HG03139 (cell line): ENCODE measurements around the gene TTC7B.
"Not testable (repeated sequence)": the region's sequence is repeated elsewhere in the genome, so short reads cannot be mapped to it uniquely, and the experiment has no call there.

Experiments
- ATAC-seq: cut with Tn5 transposase; IDR thresholded peaks from one replicate; pipeline ENCODE4 v1.9.1; 2021; ENCODE audit not compliant: unreplicated experiment

TTC7B gene

DNA sequence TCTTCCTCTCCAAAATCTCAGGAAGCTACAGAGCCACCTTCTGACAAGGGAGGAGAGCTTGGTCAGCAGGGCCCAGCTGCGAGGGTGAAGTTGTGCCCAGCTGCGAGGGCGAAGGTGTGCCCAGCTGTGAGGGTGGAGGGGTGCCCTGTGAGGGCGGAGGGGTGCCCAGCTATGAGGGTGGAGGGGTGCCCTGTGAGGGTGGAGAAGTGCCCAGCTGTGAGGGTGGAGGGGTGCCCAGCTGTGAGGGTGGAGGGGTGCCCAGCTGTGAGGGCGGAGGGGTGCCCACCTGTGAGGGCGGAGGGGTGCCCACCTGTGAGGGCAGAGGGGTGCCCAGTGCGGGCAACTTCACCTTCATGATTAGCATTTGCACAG is 20.4 kb upstream of the TTC7B start:
- ATAC-seq = no peak

DNA sequence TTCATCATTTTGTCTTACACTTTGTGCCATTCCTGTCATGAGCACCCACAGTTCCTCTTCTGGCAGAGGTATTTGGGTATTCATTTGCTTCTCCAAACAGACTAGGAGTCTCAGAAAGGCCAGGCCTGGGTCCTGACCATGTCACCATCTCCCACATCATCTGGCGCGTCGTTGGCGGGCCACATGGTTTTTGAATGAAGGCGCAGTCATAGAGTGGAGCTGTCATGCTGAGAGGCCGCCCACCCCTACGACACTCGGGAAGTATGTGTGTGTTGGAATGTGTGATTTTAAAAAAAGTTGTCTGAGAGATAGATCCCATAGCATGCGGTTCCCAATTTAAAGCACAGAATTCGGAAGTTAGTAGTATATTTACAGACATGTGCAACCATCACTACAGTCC is 15.6 kb upstream of the TTC7B start:
- no peak for ATAC-seq

GRCh38 chr14:90830931-90831701 is 14.9 kb upstream of the TTC7B start:
- ATAC-seq = no peak

GRCh38 chr14:90829677-90830076 is 13.4 kb upstream of the TTC7B start:
- no peak for ATAC-seq

DNA sequence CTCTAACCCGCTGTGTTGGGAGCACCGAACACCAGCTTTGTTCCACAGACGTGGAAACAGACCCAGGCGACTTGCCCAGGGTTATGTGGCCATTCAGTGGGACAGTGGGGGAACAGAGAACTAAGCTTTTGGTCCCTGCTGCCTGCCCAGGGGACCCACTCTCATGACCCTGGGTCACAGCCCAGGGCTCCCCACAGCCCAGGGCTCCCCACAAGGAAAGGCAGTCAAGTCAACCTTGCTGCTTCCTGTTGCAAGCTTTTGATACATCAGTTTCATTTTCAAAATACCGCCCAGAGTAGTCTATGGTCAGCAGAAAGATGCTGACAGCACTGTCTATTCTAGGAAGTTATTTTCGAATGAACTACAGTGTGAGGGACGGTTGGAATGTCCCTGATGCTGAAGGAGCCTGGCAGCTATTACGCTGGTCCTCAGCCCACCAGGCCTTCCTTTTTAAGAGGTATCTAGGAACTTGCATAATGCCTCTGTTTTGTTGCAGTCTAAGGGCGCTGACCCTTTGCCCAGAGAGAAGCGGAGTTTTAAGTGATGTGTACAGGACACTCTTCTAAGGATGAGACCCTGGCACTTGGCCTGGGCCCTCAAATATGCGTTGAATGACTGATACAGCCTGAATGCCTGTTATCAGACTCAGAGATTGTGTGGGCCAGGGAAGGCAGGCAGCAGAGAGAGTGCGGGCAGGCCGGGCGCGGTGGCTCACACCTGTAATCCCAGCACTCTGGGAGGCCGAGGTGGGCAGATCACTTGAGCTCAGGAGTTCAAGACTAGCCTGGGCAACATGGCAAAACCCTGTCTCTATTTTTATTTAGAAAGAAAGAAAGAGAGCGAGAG is 12.6 kb upstream of the TTC7B start:
- peak; percentile 43 for ATAC-seq

DNA sequence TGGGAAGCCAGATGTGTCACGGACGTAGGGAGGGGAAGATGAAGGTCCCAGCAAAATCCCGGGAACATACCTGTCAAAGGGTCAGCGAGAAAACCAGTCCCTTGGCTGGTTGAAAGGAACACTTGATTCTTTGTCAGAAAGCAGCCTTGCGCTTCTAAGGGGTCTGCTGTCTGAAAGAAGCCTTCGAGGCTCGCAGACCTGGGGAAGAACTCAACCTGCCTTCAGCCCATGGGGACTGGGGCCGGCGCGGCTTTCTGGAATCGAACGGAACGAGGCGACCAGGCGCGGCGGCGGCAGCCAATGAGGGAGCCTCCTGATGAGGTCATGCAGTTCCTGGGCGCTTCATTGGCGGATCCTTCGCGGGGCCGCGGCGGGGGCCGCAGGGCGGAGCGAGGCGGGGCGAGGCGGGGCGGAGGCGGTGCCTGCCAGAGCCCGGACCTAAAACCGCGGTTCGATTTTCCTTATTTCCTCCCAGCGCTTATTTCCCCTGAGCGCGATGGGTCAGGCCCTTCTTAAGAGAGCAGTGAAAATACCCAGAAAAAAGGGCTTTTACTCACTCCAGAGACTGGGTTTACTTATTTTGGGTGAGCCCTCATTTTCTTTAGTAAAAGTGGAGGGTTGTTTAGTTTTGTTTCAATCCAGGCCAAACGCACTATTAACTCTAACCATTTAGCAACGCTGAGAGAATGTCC is 11.8 kb upstream of the TTC7B start:
- ATAC-seq = peak; percentile 97

- ATAC-seq = not testable (repeated sequence)
Measured at GRCh38 chr14:90823542-90823941, 7.3 kb upstream of the TTC7B start.

- ATAC-seq = no peak
Measured at GRCh38 chr14:90820958-90821357, 4.7 kb upstream of the TTC7B start.

DNA sequence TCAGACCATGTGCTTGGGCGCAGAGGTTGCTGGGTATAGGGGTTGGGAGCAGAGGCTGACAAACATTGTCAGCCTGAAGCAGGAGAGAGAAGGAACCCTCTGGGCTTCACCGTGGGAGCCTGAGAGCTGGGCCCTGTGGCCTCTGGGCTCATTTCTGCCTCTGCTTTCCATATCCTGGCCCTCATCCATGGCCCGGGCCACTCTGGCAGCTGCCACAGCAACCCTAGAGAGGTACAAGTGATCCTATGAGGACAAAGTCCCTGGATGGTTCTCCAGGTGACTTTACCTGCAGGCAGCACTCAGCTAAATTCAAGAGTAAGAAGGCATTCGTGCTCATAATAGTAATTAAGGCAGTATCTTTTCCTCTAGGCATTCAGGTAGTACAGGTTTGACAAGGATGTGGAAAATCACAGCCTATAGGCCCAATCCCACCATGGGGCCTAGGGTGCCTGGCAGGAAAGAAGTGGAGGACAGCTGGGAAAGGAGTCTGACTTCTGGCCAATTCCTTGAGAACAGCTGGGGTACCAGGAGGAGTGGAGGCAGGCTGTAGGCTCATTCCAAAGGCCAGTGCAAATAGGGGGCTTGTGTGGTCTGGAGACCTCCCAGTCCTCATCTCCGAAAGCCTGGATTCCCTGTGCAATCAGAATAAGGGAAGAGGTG is 3.6 kb upstream of the TTC7B start:
- ATAC-seq = no peak

DNA sequence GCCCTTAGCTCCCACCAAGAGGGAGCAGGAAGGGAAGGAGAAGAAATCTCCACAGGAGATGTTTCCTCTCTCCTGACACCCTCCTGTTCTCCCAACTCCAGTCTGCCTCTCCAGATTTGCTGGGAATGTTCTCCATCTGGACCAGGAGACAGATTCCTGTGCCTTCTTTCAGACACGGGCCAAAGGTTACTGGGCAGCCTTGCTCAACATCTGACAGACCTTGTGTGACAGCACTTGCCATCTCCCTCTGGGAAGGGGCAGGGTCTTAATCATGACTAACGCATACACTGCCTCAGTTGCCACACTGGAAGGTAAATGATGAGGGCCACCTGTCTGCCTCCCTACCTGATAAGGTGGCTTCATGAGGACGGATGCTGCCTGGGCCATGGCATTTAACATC is 2.5 kb upstream of the TTC7B start:
- ATAC-seq = no peak

DNA sequence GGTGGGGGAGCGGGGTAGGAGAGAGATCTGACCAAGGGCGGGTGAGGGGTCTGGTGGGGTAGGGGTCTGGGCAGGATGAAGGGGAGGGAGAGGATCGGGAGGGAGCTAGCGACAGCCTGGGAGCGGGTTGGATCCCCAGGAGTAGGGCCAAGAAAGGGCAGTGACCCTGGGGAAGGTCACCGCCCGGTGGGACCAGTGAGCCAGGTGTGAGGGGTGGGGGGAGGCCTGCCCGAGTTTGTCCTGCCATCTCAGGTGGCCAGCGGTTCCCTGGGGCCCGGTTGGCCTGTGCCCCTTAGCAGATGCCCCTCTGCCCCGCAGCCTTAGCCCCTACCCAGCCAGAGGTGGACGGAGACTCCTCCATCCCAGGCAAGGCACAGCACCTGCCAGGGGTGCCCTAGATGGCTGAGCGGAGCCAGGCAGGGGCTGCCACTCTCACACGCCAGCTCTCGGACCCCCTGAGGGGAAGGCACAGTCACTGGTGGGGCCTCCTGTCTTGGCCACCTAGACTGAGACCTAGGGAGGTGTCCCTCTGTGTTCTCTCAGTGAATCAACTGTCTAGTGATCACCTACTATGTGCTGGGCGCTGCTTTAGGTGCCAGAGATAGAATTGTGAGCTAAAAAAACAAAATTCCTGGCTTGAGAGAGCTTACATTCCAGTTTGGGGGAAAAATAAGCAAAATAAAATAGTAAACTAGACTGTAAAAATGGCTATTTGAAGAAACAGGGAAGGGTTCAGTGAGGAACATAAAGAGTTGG is 629 bp upstream of the TTC7B start:
- ATAC-seq = no peak

- no peak for ATAC-seq
Measured at GRCh38 chr14:90815572-90815821, 733 bp downstream of the TTC7B start.

DNA sequence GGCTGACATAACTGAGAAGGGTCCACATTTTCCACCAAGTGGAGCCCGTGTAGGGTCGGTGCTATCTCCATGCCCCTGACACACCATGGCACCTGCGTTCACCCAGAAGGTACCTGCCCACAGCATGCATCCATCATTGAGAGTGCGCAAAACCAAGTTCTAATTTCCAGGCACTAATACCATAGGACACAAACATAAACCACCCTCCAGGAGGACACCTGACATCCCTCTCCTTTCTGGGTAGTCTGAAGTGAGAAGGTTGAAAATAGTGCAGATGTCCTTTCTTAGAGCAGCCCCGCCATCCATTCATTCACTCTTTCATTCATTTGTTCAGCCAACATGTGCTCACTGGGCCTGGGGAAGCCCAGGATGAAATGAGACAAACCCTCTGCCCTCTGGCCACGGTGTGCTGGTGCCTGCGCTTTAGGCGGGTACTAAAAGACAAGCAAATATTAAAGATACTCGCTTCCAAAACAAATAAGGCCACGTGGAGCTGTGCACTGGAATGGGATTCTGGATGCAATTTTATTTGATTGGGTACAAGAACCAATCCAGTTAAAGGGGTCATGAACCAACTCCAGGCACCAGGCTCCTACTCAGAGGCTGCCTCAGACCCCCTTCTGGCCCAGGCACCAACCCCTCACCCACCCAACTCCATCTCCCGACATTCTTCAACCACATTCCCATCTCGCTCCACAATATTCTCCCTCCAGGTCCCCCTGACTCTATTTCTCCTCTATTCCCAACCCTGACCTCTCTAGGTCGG is 1.2 kb downstream of the TTC7B start:
- no peak for ATAC-seq

DNA sequence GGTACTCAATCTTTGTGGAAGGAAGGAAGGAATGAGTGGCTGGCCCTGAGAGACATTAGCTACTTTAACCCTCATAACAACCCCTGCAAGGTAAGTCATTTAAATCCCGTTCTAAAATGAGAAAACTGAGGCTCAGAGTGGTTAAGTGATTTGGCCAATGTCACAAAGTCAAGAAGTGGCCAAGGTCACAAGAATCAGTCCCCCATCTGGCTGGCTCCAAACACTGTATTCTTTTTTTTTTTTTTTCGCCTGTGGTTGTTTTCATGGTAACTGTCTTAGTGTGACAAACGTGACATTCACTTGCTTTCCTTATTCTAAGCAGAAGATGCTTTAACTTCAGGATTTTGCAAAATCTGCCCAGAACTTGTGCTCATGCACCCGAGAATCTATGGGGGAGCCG is 2.8 kb downstream of the TTC7B start:
- no peak for ATAC-seq

- ATAC-seq = no peak
Measured at GRCh38 chr14:90812109-90812508, 4.1 kb downstream of the TTC7B start.

DNA sequence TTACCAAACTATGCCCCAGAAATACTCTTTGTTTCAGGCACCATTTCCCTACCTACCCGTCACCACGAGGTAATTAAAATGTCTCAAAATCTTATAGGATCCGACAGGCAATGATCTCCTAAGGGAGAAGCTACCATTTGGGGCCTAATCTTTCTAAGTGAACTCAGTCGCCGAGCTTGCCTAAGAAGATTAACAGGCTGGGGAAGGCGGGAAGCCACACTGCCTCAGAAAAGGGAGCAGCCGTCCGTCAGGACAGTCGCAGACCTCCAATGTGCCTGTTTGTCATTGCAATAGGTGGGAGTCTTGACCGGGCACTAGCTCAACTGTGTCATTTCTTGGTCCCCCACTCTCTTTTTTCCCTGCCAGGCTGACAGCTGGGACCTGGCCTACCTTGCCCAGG is 4.6 kb downstream of the TTC7B start:
- no peak for ATAC-seq

GRCh38 chr14:90810806-90811205 is 5.4 kb downstream of the TTC7B start:
- no peak for ATAC-seq

GRCh38 chr14:90809530-90810312 is 6.5 kb downstream of the TTC7B start:
- ATAC-seq = no peak

- no peak for ATAC-seq
Measured at GRCh38 chr14:90808759-90809529, 7.3 kb downstream of the TTC7B start.
